ENCODE measurements around the gene LRRN4CL. TPM values are rescaled to one million over a fixed set of nuclear protein-coding genes. Genes with fewer than 3 reads are reported as not detected.

LRRN4CL gene
- total and polyA plus RNA-seq, 2 of the 8 experiments (the other 6 are each of a cell fraction or from before 2014, with no cell fraction given), result 0.05 to 0.26 TPM

DNA sequence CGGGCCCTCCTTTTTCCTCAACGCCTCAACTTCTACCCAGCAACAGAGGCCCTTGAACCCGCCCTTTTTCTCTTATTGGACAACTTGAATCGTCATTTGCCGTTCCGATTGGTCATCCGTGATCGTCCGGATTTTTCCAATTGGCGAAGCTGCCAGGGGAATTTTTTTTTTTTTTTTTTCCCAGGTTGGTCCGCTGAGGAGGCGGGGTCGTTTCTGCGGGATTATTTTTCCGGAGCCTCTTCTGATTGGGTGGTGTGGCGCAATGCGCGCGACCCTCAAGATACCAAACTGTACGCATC lies 38.5 kb upstream of the LRRN4CL start:
- Histone ChIP-seq H4K91ac (replicated peaks; ENCODE audit: insufficient read length, low read length) (peak overlapping the region; percentile 94), H4K8ac (ENCODE audit: extremely low read depth, insufficient read depth, low read length) (0 out of 2 replicates have a peak overlapping the region, but pooled peaks have one; percentile 89), H3K4me2 (ENCODE audit: insufficient read depth in 1 of 2, low read depth in 2 of 2, low read length in 2 of 2) (peak overlapping the region; percentile 85 to 93), H3K9me3 (ENCODE audit: insufficient read depth in 2 of 2, low read depth in 1 of 2, low read length in 1 of 2) (no peaks in the 10 kb centered on the region), H2BK120ac (replicated peaks; ENCODE audit: low read depth, low read length) (no peak overlapping the region), H3K4me3 (ENCODE audit: extremely low read depth in 1 of 4, insufficient read depth in 2 of 4, low read depth in 3 of 4, low read length in 4 of 4) (peak overlapping the region; percentile 87 to 98 (median 96)), H4K5ac (ENCODE audit: insufficient read length, low read depth, low read length) (peak overlapping the region; percentile 88), H3K36me3 (ENCODE audit: control insufficient read depth in 2 of 4, insufficient read depth in 4 of 4, low read length in 3 of 4) (peaks cover 7 to 23% (median 11%) of the 10 kb centered on the region in 4 experiments; a peak in 6 of 8 replicates), H2AK5ac (ENCODE audit: low read depth, low read length) (no peak overlapping the region), H4K20me1 (replicated peaks in 1 of 2; ENCODE audit: control insufficient read depth in 1 of 2, insufficient read depth in 2 of 2, low read length in 2 of 2) (peaks cover 12 to 17% of the 10 kb centered on the region in 2 experiments), H3K79me2 (ENCODE audit: control insufficient read depth in 1 of 2, insufficient read depth in 2 of 2, low read length in 2 of 2) (peaks cover 18 to 66% of the 10 kb centered on the region in 2 experiments), H3K18ac (ENCODE audit: extremely low read depth, low read length) (peak overlapping the region; percentile 94), H3K56ac (replicated peaks; ENCODE audit: insufficient read length, low read depth, low read length) (peak overlapping the region; percentile 89), H2BK5ac (ENCODE audit: low read depth, low read length) (peak overlapping the region; percentile 91), H3K9ac (replicated peaks in 1 of 4; ENCODE audit: extremely low read depth in 1 of 4, low read depth in 3 of 4, low read length in 3 of 4) (peak overlapping the region in 3 of 4 experiments; percentile 92; a peak in 6 of 7 replicates), H3K14ac (ENCODE audit: insufficient read length) (no peak overlapping the region), H3K27ac (ENCODE audit: low read depth, low read length) (peak overlapping the region; percentile 92), H3K27me3 (replicated peaks in 1 of 4; ENCODE audit: control insufficient read depth in 3 of 4, extremely low read depth in 1 of 4, insufficient read depth in 3 of 4, low read length in 3 of 4) (no peaks in the 10 kb centered on the region), H2AFZ (ENCODE audit: low read length) (peak overlapping the region; percentile 60; the same call in 1 of the 2 replicates), H3K4ac (replicated peaks; ENCODE audit: insufficient read length, low read depth, low read length) (peak overlapping the region; percentile 80), H3K4me1 (replicated peaks in 1 of 4; ENCODE audit: control insufficient read depth in 3 of 4, insufficient read depth in 4 of 4, low read length in 3 of 4) (no peaks in the 10 kb centered on the region; a peak in 3 of 7 replicates), H3K23ac (ENCODE audit: insufficient read length) (no peak overlapping the region), H2BK12ac (ENCODE audit: low read depth, low read length) (no peak overlapping the region), H3K23me2 (ENCODE audit: low read depth, low read length) (peaks cover 16% of the 10 kb centered on the region), H3K79me1 (ENCODE audit: low read depth, low read length) (0 out of 2 replicates have a peak, but pooled peaks cover 2% of the 10 kb centered on the region), H2BK20ac (ENCODE audit: low read length) (no peak overlapping the region), H2BK15ac (ENCODE audit: low read length) (0 out of 2 replicates have a peak overlapping the region, but pooled peaks have one; percentile 50)
- ChIA-PET POLR2A (ENCODE audit: partially characterized antibody) (interaction anchor here (0.6 to 10.9 kb wide), 33 partner anchors 9 to 415 kb away, joined by 3 to 192 read pairs (median 5); partner anchors contain the start of genes BSCL2, C11orf98, CSKMT and EEF1G), CTCF (ENCODE audit: partially characterized antibody) (interaction anchor here (2.1 to 6.1 kb wide), 4 partner anchors 24 to 60 kb away, joined by 5 to 45 read pairs (median 19); partner anchors contain the start of genes TAF6L and TMEM179B)
- FAIRE-seq (no peak), DNase-seq (ENCODE audit: low read depth in 1 of 2, low spot score in 2 of 2) (peak in 1 of 2 experiments; percentile 74)
- 2% methylated on average over 19 of the region's 20 CpGs; no CpG with 5 or more reads in 1 of the 2 experiments for WGBS, 2 experiments (ENCODE audit: extremely low coverage in 1 of 2, insufficient coverage in 1 of 2, insufficient read length in 1 of 2, insufficient replicate concordance in 2 of 2, low coverage in 1 of 2, low lambda C conversion rate in 2 of 2, missing lambda C conversion rate in 1 of 2)
- TF ChIP-seq NRF1 (IDR thresholded peaks at IDR 0.05; ENCODE audit: low read depth, low read length) (0 out of 2 replicates have a peak, but pooled peaks have one; percentile 10), RBBP5 (IDR thresholded peaks at IDR 0.05; ENCODE audit: borderline replicate concordance, low read depth, low read length) (no peak), SP1 (IDR thresholded peaks at IDR 0.05; ENCODE audit: low read depth, low read length) (peak; percentile 95), CHD2 (IDR thresholded peaks at IDR 0.05; ENCODE audit: low read length) (peak; percentile 74), TCF12 (IDR thresholded peaks at IDR 0.05; ENCODE audit: low read depth, low read length) (no peak), RFX5 (IDR thresholded peaks at IDR 0.05; ENCODE audit: borderline replicate concordance, low read depth, low read length) (peak; percentile 96), KDM1A (IDR thresholded peaks at IDR 0.05; ENCODE audit: borderline replicate concordance, low read length) (no peak)
- TF ChIP-seq, protein P1, sequence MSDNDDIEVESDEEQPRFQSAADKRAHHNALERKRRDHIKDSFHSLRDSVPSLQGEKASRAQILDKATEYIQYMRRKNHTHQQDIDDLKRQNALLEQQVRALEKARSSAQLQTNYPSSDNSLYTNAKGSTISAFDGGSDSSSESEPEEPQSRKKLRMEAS (IDR thresholded peaks at IDR 0.05), result no peak
- TF ChIP-seq, protein P2, sequence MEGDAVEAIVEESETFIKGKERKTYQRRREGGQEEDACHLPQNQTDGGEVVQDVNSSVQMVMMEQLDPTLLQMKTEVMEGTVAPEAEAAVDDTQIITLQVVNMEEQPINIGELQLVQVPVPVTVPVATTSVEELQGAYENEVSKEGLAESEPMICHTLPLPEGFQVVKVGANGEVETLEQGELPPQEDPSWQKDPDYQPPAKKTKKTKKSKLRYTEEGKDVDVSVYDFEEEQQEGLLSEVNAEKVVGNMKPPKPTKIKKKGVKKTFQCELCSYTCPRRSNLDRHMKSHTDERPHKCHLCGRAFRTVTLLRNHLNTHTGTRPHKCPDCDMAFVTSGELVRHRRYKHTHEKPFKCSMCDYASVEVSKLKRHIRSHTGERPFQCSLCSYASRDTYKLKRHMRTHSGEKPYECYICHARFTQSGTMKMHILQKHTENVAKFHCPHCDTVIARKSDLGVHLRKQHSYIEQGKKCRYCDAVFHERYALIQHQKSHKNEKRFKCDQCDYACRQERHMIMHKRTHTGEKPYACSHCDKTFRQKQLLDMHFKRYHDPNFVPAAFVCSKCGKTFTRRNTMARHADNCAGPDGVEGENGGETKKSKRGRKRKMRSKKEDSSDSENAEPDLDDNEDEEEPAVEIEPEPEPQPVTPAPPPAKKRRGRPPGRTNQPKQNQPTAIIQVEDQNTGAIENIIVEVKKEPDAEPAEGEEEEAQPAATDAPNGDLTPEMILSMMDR (IDR thresholded peaks at IDR 0.05; ENCODE audit: control extremely low read depth in 1 of 3, insufficient read depth in 1 of 3, low read depth in 1 of 3, low read length in 3 of 3), result no peak

Measured in H1 (cell line).